WI38 (cell line): ENCODE results near the gene PDCD4.

Experiments used
- H3K4me3 ChIP-seq: 2 replicates; pipeline ENCODE4 v1.5.1; 2011; ENCODE audit warnings: low read depth, mild to moderate bottlenecking, control low read depth, low read length
- TF ChIP-seq, protein P1 (sequence below): IDR thresholded peaks from 2 replicates; pipeline ENCODE4 v1.5.1; 2012; ENCODE audit warnings: low read depth, mild to moderate bottlenecking, control low read depth, low read length

Gene PDCD4

DNA sequence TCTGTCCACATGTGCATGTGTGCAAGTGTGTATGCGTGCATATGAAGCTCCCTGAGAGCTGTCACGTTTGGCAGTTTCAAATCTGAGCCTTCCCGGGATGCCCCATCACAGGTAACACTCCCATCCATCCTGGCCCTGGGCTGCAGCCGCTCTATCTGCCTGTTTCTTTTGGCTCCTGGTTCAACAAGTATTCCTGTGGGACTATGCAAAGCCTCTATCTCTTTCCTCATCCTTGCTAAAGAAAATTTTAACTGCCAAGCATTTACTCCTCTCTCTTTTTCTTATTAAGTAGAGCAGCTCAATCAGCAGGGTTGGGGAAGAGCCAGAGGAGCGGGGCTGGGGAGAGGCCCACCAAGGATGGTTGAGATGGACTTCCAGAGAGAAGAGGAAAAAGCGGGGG is 24.4 kb upstream of the PDCD4 start:
- H3K4me3 ChIP-seq, result no peak overlapping the region
- TF ChIP-seq, protein P1, sequence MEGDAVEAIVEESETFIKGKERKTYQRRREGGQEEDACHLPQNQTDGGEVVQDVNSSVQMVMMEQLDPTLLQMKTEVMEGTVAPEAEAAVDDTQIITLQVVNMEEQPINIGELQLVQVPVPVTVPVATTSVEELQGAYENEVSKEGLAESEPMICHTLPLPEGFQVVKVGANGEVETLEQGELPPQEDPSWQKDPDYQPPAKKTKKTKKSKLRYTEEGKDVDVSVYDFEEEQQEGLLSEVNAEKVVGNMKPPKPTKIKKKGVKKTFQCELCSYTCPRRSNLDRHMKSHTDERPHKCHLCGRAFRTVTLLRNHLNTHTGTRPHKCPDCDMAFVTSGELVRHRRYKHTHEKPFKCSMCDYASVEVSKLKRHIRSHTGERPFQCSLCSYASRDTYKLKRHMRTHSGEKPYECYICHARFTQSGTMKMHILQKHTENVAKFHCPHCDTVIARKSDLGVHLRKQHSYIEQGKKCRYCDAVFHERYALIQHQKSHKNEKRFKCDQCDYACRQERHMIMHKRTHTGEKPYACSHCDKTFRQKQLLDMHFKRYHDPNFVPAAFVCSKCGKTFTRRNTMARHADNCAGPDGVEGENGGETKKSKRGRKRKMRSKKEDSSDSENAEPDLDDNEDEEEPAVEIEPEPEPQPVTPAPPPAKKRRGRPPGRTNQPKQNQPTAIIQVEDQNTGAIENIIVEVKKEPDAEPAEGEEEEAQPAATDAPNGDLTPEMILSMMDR, result no peak

DNA sequence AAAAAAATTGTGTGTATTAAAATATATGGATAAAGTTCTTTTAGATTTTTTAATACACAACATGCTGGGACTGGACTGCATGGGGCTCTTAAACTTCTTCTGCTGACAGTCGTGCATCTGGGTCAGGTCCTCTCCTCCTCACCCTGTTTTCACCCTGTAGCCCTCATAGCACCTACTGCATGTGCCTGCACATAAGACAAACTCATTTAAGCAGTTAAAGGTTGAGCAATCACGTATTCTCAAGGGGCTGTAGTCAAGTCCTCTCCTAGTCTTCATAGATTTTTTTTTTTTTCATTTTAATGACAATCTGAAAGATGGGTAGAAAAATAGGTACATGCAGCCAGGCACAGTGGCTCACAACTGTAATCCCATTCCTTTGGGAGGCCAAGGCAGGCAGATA is 23.6 kb upstream of the PDCD4 start:
- H3K4me3 ChIP-seq, result no peak overlapping the region
- TF ChIP-seq, protein P1, result no peak

DNA sequence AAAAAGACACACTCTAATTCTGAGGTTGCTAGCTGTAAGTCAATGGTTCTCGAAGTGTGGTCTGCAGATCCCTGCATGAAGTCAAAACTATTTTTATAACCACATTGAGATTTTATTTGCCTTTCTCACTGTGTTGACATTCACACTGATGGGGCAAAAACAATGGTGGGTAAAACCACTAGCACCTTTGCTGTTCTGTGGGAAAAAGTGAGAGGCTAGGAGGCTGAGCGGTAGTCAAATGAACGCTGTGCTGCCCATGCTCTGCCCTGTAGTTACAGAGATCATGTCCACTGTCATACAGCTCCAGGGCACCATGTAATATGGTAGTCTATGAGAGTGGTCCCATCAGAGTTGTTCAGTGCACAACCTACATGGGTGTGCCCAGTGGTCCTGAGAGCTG is 21.6 kb upstream of the PDCD4 start:
- no peak overlapping the region for H3K4me3 ChIP-seq
- TF ChIP-seq, protein P1, result no peak

- no peak overlapping the region for H3K4me3 ChIP-seq
- TF ChIP-seq, protein P1, result no peak
These were observed 20.6 kb upstream of the PDCD4 start for GRCh38 chr10:110851020-110851612.

- TF ChIP-seq, protein P1, result no peak
- no peak overlapping the region for H3K4me3 ChIP-seq
These were observed 19.4 kb upstream of the PDCD4 start for GRCh38 chr10:110852255-110852896.

GRCh38 chr10:110852947-110853346 is 18.8 kb upstream of the PDCD4 start:
- TF ChIP-seq, protein P1, result no peak
- no peak overlapping the region for H3K4me3 ChIP-seq

DNA sequence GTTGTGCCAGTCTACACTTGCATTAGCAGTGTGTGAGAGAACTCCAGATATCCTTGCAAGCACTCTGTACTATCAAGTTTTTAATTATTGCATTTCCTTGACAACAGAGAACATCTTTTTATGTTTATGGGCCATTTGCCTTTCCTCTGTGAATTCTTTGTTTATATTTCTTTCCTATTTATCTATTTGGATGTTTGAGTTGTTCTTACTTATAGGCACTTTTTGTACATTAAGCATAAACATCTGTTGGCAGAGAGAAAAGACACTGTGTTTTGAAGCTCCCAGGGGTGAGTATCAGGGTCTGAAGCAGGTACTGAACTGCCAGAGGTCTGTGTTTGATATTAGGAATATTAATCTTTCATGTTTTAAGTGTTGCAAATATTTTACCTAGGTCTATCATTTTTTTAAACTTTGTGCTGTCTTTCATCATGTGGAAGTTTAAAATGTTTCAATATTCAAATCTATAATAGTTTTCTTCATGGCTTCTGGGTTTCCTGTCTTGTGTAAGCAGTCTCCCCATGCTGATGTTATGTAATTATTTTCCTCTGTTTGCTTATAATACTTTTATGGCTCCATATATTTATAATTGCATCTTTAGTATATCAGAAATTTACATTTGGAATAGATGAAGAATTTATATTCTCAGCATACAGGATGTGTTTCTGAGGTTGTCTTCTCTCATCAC is 17.7 kb upstream of the PDCD4 start:
- no peak overlapping the region for H3K4me3 ChIP-seq
- TF ChIP-seq, protein P1, result no peak
